Neural cell (in vitro differentiated cells): Measurements from ENCODE around the gene FIBCD1. TPM values are rescaled to one million over a fixed set of nuclear protein-coding genes. Genes with fewer than 3 reads are reported as not detected.

ENCODE experiments used
- H2AFZ ChIP-seq: fragments of 200-600, 300-800 bp; sonication (generic), shearing (Covaris generic); 2 replicates; pipeline ENCODE4 v1.6.0; 2014; ENCODE audit warnings: low read depth, mild to moderate bottlenecking, antibody characterized with exemption, low read length, moderate library complexity
- H3F3A ChIP-seq: fragments of 200-600 bp; shearing (Covaris generic); 2 replicates; pipeline ENCODE4 v1.6.1; 2016; ENCODE audit warnings: mild to moderate bottlenecking, moderate library complexity, mixed read lengths, antibody characterized with exemption, low read length; ENCODE audit not compliant: insufficient read depth, poor library complexity, severe bottlenecking
- H3K27ac ChIP-seq: fragments of 200-600, 300-800 bp; sonication (generic), shearing (Covaris generic); 2 replicates; pipeline ENCODE4 v1.5.1; 2014; ENCODE audit warnings: mild to moderate bottlenecking, low read length, moderate library complexity
- H3K27me3 ChIP-seq: fragments of 300-800, 200-600 bp; sonication (generic), shearing (Covaris generic); 2 replicates; pipeline ENCODE4 v1.6.0; 2014; ENCODE audit warnings: mild to moderate bottlenecking, low read depth, low read length, moderate library complexity; ENCODE audit not compliant: insufficient read depth
- H3K36me3 ChIP-seq: fragments of 300-800, 200-600 bp; sonication (generic), shearing (Covaris generic); 2 replicates; pipeline ENCODE4 v1.5.1; 2014; ENCODE audit warnings: mild to moderate bottlenecking, antibody characterized with exemption, low read length, moderate library complexity; ENCODE audit not compliant: insufficient read depth
- H3K4me2 ChIP-seq: fragments of 300-800, 200-600 bp; sonication (generic), shearing (Covaris generic); 2 replicates; pipeline ENCODE4 v1.6.0; 2014; ENCODE audit warnings: mild to moderate bottlenecking, low read length
- H3K4me3 ChIP-seq: fragments of 300-800, 200-600 bp; sonication (generic), shearing (Covaris generic); 2 replicates; pipeline ENCODE4 v1.5.1; 2014; ENCODE audit warnings: mild to moderate bottlenecking, low read length, moderate library complexity
- H3K79me2 ChIP-seq: fragments of 200-600 bp; shearing (Covaris generic); replicated peaks from 2 replicates; pipeline ENCODE4 v1.6.0; 2014; ENCODE audit warnings: mild to moderate bottlenecking, low read length, moderate library complexity; ENCODE audit not compliant: insufficient read depth
- H3K9ac ChIP-seq: fragments of 300-800, 200-600 bp; sonication (generic), shearing (Covaris generic); 2 replicates; pipeline ENCODE4 v1.6.1; 2016; ENCODE audit warnings: mild to moderate bottlenecking, low read length, mixed read lengths
- H3K9me2 ChIP-seq: fragments of 200-600 bp; shearing (Covaris generic); 2 replicates; pipeline ENCODE4 v1.6.1; 2016; ENCODE audit warnings: mild to moderate bottlenecking, low read length, mixed read lengths; ENCODE audit not compliant: insufficient read depth
- H3K9me3 ChIP-seq: fragments of 200-600, 300-800 bp; sonication (generic), shearing (Covaris generic); 2 replicates; pipeline ENCODE4 v1.6.1; 2016; ENCODE audit warnings: mild to moderate bottlenecking, mixed run types, low read length, moderate library complexity, mixed read lengths
- H4K20me1 ChIP-seq: fragments of 200-600 bp; shearing (Covaris generic); 2 replicates; pipeline ENCODE4 v1.6.1; 2016; ENCODE audit warnings: mild to moderate bottlenecking, mixed run types; ENCODE audit not compliant: insufficient read depth
- CTCF ChIP-seq: fragments of 450-650 bp; IDR thresholded peaks from 2 replicates; pipeline ENCODE4 v1.5.1; 2014; ENCODE audit warnings: antibody characterized with exemption, mild to moderate bottlenecking, moderate library complexity; ENCODE audit not compliant: poor library complexity, severe bottlenecking
- EP300 ChIP-seq: fragments of 450-650 bp; conservative IDR thresholded peaks from 2 replicates; pipeline ENCODE4 v1.6.1; 2014; ENCODE audit warnings: antibody characterized with exemption, mild to moderate bottlenecking, moderate library complexity; ENCODE audit not compliant: poor library complexity, severe bottlenecking
- EZH2 ChIP-seq: fragments of 200-600, 300-800 bp; shearing (Covaris generic), sonication (generic); IDR thresholded peaks from 2 replicates; pipeline ENCODE4 v1.6.1; 2014; ENCODE audit warnings: antibody characterized with exemption, low read length, borderline replicate concordance, mild to moderate bottlenecking; ENCODE audit not compliant: insufficient read depth, poor library complexity, severe bottlenecking
- MXI1 ChIP-seq: fragments of 450-650 bp; conservative IDR thresholded peaks from 2 replicates; pipeline ENCODE4 v1.6.1; 2014; ENCODE audit warnings: antibody characterized with exemption, mild to moderate bottlenecking; ENCODE audit not compliant: poor library complexity, severe bottlenecking
- POLR2AphosphoS5 ChIP-seq: IDR thresholded peaks from 2 replicates; pipeline ENCODE4 v1.6.1; 2012
- RAD21 ChIP-seq: fragments of 450-650 bp; conservative IDR thresholded peaks from 2 replicates; pipeline ENCODE4 v1.6.1; 2014; ENCODE audit warnings: antibody characterized with exemption, mild to moderate bottlenecking, moderate library complexity
- REST ChIP-seq: IDR thresholded peaks from 2 replicates; pipeline ENCODE4 v1.6.1; 2012; ENCODE audit warnings: borderline replicate concordance
- SMC3 ChIP-seq: fragments of 450-650 bp; conservative IDR thresholded peaks from 2 replicates; pipeline ENCODE4 v1.6.1; 2014; ENCODE audit warnings: antibody characterized with exemption, mild to moderate bottlenecking, moderate library complexity; ENCODE audit not compliant: poor library complexity
- TAF1 ChIP-seq: IDR thresholded peaks from 2 replicates; pipeline ENCODE4 v1.6.1; 2012; ENCODE audit warnings: low read depth
- polyA plus RNA-seq: library from polyadenylated mRNA; depleted of rRNA; stranded (reverse); fragments of >200 nt; gene quantifications from 2 replicates; pipeline ENCODE4 v1.2.3, GENCODE V29; 2014

The FIBCD1 gene
- polyA plus RNA-seq, 1 donor from 2014 or later = 2.7 TPM

DNA sequence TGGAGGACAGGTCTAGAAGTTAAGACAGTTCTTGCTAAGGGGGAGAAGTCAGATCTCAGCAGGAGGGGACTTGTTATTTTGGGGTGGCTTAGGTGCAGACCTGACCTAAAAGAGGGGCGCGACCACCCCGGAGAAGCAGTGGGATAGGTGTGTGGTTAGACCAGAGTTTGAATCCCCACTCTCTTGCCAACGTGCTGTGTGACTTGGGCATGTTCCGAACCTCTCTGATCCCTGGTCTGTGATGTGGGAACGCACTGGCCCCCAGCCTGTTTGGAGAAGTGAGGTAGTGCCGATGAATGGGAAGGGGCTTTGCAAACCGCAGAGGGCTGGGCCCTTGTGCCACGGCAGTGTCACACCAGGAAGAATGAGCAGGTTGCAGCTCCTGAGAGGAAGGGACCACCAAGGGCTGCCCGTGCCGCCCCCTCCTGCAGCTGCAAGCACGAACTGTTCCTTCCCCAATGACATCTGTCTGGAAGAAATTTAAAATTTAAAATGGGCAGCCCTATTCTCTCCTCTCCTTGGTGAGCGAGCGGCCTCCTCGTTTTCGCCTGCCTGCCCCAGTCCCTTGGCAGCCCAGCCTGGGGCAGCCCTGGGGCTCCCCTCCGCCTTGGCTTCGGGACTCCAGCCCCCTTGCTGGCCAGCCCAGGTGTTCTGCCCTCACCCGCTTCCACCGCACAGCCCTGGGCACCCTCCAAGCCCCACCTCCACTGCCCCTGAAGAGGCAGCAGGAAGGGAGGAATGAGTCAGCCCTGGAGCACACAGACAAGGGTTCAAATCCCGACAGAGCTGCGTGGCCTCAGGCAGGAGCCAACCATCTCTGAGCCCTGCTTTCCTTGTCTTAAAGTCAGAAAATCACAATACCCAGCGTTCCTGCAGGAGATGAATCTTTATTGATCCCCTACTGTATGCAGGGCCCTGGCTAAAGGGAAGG, 1.6 kb downstream of the FIBCD1 start:
- H2AFZ ChIP-seq = no peak overlapping the region
- peaks cover 47% of the 10 kb centered on the region for H3K27me3 ChIP-seq
- no peaks in the 10 kb centered on the region for H3K79me2 ChIP-seq
- no peaks in the 10 kb centered on the region for H3K9me3 ChIP-seq
- peak overlapping the region; percentile 65 for H3K4me3 ChIP-seq
- no peaks in the 10 kb centered on the region for H3K9me2 ChIP-seq
- TF ChIP-seq TAF1 (no peak), CTCF (no peak), MXI1 (no peak), EP300 (no peak), POLR2AphosphoS5 (no peak), REST (no peak), RAD21 (no peak), SMC3 (no peak), EZH2 (no peak)
- no peaks in the 10 kb centered on the region for H3F3A ChIP-seq
- H3K4me2 ChIP-seq = no peak overlapping the region
- no peak overlapping the region for H3K9ac ChIP-seq
- H4K20me1 ChIP-seq = no peaks in the 10 kb centered on the region
- no peak overlapping the region for H3K27ac ChIP-seq
- H3K36me3 ChIP-seq = no peaks in the 10 kb centered on the region

- no peaks in the 10 kb centered on the region for H3F3A ChIP-seq
- TF ChIP-seq EZH2 (no peak), REST (no peak), EP300 (no peak), POLR2AphosphoS5 (no peak), MXI1 (no peak), RAD21 (no peak), CTCF (no peak)
- H3K9ac ChIP-seq = no peak overlapping the region
- no peak overlapping the region for H2AFZ ChIP-seq
- no peak overlapping the region for H3K27ac ChIP-seq
- H3K9me3 ChIP-seq = no peaks in the 10 kb centered on the region
- no peaks in the 10 kb centered on the region for H3K79me2 ChIP-seq
- H3K36me3 ChIP-seq = no peaks in the 10 kb centered on the region
- H3K4me2 ChIP-seq = no peak overlapping the region
- H4K20me1 ChIP-seq = no peaks in the 10 kb centered on the region
- H3K4me3 ChIP-seq = no peak overlapping the region
- H3K27me3 ChIP-seq = peaks cover 41% of the 10 kb centered on the region
- no peaks in the 10 kb centered on the region for H3K9me2 ChIP-seq
Measured at GRCh38 chr9:130936285-130937117, 2.5 kb downstream of the FIBCD1 start.
